ENCODE data around the gene GALE. TPM values are rescaled to one million over a fixed set of nuclear protein-coding genes. Genes with fewer than 3 reads are reported as not detected.

The GALE gene
- total RNA-seq, result 27.0 and 30.4 TPM in 2 replicates

DNA sequence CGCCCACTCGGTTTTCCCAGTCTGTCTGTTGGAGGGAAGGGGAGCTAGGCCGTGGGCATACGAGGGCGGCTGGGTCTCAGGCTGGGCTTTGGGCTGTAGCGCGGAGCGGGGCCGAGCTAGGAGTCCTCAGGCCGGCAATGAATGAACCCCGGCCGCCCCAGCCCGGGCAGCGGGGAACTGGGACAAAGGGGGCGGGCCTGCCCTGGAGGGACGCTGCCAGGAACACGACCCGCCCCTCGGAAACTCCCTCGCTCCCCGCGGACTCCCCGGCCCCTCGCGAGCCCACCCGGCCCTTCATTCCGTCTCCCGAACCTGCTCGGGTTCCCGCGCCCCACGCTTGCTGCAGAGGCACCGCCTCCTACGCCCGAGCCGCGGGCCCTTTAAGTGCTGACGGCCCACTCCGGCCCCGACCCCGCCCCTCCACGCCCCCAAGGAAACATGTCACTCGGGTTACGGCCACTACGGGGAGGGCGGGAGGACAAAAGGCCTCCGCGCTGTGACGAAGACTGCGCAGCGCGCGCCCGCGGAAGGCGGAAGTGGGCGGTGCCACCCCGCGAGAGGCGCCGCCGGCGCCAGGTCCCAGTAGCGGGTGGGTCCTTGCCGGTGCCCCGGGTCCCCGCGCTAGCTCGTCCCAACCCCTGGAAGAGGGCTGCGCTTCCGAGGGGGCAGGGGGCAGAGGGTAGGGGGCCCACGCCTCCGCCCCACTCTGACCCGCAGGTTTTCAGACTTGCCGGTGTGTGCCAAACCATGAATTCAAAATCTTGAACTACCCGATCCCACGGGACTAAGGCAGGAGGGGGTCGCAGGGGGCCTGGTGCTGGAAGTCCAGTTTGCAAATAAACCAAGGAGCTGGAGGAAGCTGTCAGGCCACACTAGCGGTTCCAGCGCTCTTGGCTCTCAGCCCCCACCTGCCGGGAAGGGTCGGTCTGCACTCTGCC lies at the start of gene GALE:
Gene GALE, minus strand, starts transcription at position 355 of the 938 bp plus-strand sequence. CDS start 1,747 bp downstream, outside the sequence.

DNA sequence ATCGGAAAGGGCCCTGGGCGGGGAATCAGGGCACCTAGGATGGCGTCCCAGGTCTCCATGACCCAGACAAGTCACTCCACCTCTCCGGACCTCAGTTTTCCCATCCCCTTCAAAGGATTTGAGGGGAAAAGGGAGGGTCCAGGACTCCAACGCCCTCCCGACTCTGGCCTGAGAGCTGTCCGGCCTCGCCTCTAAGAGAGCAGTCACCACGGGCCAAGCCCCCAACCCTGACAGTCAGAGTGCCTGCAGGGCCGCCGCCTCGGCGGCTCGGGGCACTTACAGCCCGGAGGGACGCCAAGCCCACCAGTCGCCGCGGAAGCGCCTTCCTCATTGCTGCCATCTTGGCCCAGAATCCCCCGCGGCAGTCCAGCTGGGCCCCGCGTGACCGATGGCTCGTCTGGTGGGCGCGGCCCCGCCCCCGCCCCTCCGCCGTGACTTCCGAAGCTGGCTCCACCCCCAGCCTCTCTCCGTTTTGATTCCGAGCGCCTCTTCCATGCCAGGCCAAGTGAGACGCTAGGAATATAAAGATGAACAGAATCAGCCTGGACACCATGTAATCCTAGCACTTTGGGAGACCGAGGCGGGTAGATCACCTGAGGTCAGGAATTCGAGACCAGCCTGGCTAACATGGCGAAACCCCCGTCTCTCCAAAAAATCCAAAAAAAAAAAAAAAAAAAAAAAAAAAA lies 24.7 kb upstream of the GALE start, which contains the start of gene HMGCL:
Gene HMGCL, minus strand, starts transcription at position 354 of the 686 bp plus-strand sequence. Its CDS starts 14 bp downstream, at position 340.

DNA sequence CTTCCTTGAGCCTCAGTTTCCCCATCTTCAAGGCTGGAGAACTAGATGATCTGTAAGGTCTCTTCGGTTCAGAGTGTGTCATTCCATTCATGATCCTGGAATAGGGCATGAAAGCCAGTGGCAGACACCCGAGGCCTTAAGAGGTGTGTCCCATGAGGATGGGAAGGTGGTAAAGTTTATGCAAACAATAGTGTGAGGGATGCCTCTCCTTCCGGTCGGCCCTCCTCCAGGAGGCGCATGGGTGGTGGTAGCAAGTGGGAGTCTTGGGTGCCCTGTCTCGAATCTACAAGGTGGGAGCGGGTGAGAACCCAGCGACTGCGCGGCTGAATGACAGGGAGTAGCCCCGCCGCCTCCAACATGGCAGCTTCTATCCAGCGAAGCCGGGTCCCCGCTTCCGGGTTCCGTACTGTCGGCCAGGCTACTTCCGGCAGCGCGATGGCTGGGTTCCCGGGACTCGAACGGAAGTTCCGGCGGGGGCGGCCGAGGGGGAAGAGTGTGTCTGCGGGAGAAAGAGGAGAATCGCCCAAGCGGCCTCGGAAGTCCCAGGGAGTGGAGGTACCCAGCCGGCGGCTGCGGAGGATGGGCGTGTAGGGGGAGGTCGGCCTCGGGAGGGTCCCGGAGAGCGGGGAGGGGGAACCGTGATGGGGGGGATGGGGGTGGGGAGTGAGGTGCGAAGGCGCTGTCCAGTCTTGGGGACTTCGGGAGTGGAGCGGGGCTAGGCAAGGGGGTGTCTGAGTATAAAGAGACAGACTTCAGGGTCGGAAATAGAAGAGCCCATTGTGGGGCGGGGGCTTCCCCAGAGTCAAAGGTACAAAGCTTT lies 9.6 kb downstream of the GALE start, which contains the start of gene LYPLA2:
Gene LYPLA2, plus strand, starts transcription at position 450 of the 820 bp plus-strand sequence. CDS start 1,538 bp downstream, outside the sequence.

DNA sequence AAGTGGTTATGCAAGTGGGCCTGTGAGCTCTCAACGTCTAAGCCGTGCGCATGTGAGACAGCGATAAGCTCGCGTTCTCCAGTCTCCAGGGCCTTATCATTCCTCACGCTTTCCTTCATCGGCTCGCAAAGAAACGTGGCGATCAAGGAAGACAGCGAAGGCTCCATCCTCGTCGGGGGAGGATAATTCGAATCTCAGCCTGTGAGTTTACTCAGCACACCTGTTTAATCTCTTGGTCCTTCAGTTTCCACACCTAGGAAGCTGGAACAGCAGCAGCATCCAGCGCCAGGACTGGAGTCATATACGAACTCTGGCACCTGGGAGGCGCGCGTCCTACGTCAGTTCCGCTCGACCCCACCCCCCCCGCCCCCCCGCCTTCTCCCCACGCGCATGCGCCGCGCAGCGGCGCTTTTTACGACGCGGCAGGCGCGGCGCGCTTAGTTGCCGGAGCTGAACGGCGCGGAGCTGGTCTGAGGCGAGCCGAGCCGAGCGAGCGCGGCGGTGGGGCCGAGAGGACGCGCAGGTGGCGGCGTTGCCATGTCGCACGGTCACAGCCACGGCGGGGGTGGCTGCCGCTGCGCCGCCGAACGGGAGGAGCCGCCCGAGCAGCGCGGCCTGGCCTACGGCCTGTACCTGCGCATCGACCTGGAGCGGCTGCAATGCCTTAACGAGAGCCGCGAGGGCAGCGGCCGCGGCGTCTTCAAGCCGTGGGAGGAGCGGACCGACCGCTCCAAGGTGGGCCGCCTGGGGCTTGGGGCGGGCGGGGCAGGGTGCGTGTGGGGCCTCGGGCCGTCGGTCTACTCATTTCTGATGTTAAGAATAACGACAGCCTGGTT lies 22.4 kb downstream of the GALE start, which contains the start of gene PITHD1:
Gene PITHD1, plus strand, starts transcription at position 440 of the 836 bp plus-strand sequence. Its CDS starts 98 bp downstream, at position 538.

Other genes starting within 250 kb of the GALE start
- 153 and 300 TPM in 2 replicates for gene ID3, start 241.3 kb downstream of the GALE start, total RNA-seq
- gene RPL11, start 108.9 kb downstream of the GALE start, total RNA-seq, result 520 and 723 TPM in 2 replicates
- 16.6 and 31.3 TPM in 2 replicates for gene ELOA, start 57.3 kb downstream of the GALE start, total RNA-seq
- 35.3 and 36.8 TPM in 2 replicates for gene PITHD1, start 22.3 kb downstream of the GALE start, total RNA-seq
- 25.2 and 46.5 TPM in 2 replicates for gene LYPLA2, start 9.6 kb downstream of the GALE start, total RNA-seq
- gene HMGCL, start 24.7 kb upstream of the GALE start, total RNA-seq, result 47.5 and 50.5 TPM in 2 replicates
- gene FUCA1, start 67.5 kb upstream of the GALE start, total RNA-seq, result 16.7 and 17.8 TPM in 2 replicates
- gene CNR2, start 112.6 kb upstream of the GALE start, total RNA-seq, result not detected in 2 replicates
- gene PNRC2, start 159.1 kb upstream of the GALE start, total RNA-seq, result 102 and 108 TPM in 2 replicates
- 73.3 and 93.7 TPM in 2 replicates for gene SRSF10, start 179.6 kb upstream of the GALE start, total RNA-seq